IMR-90 (cell line): ENCODE data around the gene ADAMTSL5. TPM values are rescaled to one million over a fixed set of nuclear protein-coding genes. Genes with fewer than 3 reads are reported as not detected.

Experiments used
- ATAC-seq: fragments of 200-7000 bp; cut with Tn5 transposase; 2 replicates; pipeline ENCODE4 v1.9.1; 2020; ENCODE audit warnings: low read depth, mild to moderate bottlenecking, moderate library complexity
- BruUV-seq: library from RNA; stranded (reverse); fragments of 400-500 nt; replicated peaks from 2 replicates; lab custom pipeline; 2021; lab: Mats Ljungman, UMichigan
- CTCF ChIA-PET: fragments of 300-600 bp; formaldehyde crosslinking; extraction: SDS; loops from one replicate; lab custom pipeline; 2021; ENCODE audit warnings: antibody characterized with exemption; lab: Yijun Ruan, JAX
- POLR2A ChIA-PET: fragments of 300-600 bp; sonication (Branson Sonifier 250); formaldehyde crosslinking; loops from one replicate; lab custom pipeline; 2022; ENCODE audit warnings: antibody characterized with exemption; ENCODE audit not compliant: unreplicated experiment; lab: Charles Lee
- DNase-seq: peaks from one replicate; pipeline ENCODE4 v3.0.0; 2013
- H2AFZ ChIP-seq: replicated peaks from 2 replicates; pipeline ENCODE3; 2013; ENCODE audit warnings: low read length, mild to moderate bottlenecking; ENCODE audit not compliant: poor library complexity
- H2AK5ac ChIP-seq: 2 replicates; pipeline ENCODE4 v1.6.1; 2013; ENCODE audit warnings: low read depth, low read length, inconsistent platforms
- H2AK9ac ChIP-seq: replicated peaks from 2 replicates; pipeline ENCODE3; 2013; ENCODE audit warnings: mild to moderate bottlenecking, low read depth, low read length, moderate library complexity; ENCODE audit not compliant: poor library complexity
- H2BK120ac ChIP-seq: 2 replicates; pipeline ENCODE4 v1.6.1; 2013; ENCODE audit warnings: low read depth, low read length, inconsistent platforms
- H2BK15ac ChIP-seq: 3 replicates; pipeline ENCODE4 v1.6.1; 2013; ENCODE audit warnings: low read depth, low read length, inconsistent platforms
- H2BK20ac ChIP-seq: 2 replicates; pipeline ENCODE4 v1.6.1; 2013; ENCODE audit warnings: low read depth, mild to moderate bottlenecking, inconsistent platforms, low read length, moderate library complexity
- H2BK5ac ChIP-seq: 2 replicates; pipeline ENCODE4 v1.6.1; 2013; ENCODE audit warnings: mild to moderate bottlenecking, low read depth, low read length, inconsistent platforms; ENCODE audit not compliant: poor library complexity, severe bottlenecking
- H3K14ac ChIP-seq: replicated peaks from 2 replicates; pipeline ENCODE4 v1.6.1; 2013; ENCODE audit warnings: low read depth, low read length, inconsistent platforms
- H3K18ac ChIP-seq: 2 replicates; pipeline ENCODE4 v1.6.1; 2013; ENCODE audit warnings: low read depth, low read length, control low read depth
- H3K23ac ChIP-seq: 2 replicates; pipeline ENCODE4 v1.6.1; 2013; ENCODE audit warnings: low read depth, low read length, inconsistent platforms
- H3K27ac ChIP-seq: 2 replicates; pipeline ENCODE4 v1.5.1; 2013; ENCODE audit warnings: mild to moderate bottlenecking, control low read depth, low read length; ENCODE audit not compliant: insufficient read depth
- H3K27me3 ChIP-seq: 2 replicates; pipeline ENCODE4 v1.6.1; 2013; ENCODE audit warnings: low read length; ENCODE audit not compliant: control insufficient read depth, insufficient read depth
- H3K36me3 ChIP-seq: 2 replicates; pipeline ENCODE4 v1.6.1; 2013; ENCODE audit warnings: low read length, mixed read lengths; ENCODE audit not compliant: control insufficient read depth, insufficient read depth
- H3K4ac ChIP-seq: 2 replicates; pipeline ENCODE4 v1.6.1; 2013; ENCODE audit warnings: low read depth, low read length, inconsistent platforms
- H3K4me1 ChIP-seq: 2 replicates; pipeline ENCODE4 v1.6.1; 2013; ENCODE audit warnings: low read length, mixed read lengths; ENCODE audit not compliant: control insufficient read depth, insufficient read depth
- H3K4me2 ChIP-seq: 2 replicates; pipeline ENCODE4 v1.6.1; 2013; ENCODE audit warnings: low read depth, mild to moderate bottlenecking, control low read depth, low read length, moderate library complexity
- H3K4me3 ChIP-seq: 2 replicates; pipeline ENCODE4 v1.5.1; 2013; ENCODE audit warnings: low read depth, mild to moderate bottlenecking, control low read depth, low read length, moderate library complexity; ENCODE audit not compliant: insufficient read depth
- H3K56ac ChIP-seq: 2 replicates; pipeline ENCODE4 v1.6.1; 2013; ENCODE audit warnings: low read length, inconsistent platforms; ENCODE audit not compliant: insufficient read depth; ENCODE audit errors: extremely low read depth
- H3K79me1 ChIP-seq, 2 experiments: 2 replicates each; pipeline ENCODE4 v1.6.1; 2013; ENCODE audit warnings: low read length in 2 of 2, inconsistent platforms in 1 of 2, low read depth in 1 of 2
- H3K9ac ChIP-seq: 2 replicates; pipeline ENCODE4 v1.6.1; 2013; ENCODE audit warnings: low read depth, low read length, control low read depth
- H3K9me1 ChIP-seq: 2 replicates; pipeline ENCODE4 v1.6.1; 2013; ENCODE audit warnings: low read length, inconsistent platforms; ENCODE audit not compliant: insufficient read depth
- H3K9me3 ChIP-seq: 2 replicates; pipeline ENCODE4 v1.6.1; 2013; ENCODE audit warnings: low read length; ENCODE audit not compliant: control insufficient read depth, insufficient read depth
- H4K20me1 ChIP-seq: 2 replicates; pipeline ENCODE4 v1.6.1; 2013; ENCODE audit warnings: low read length, inconsistent platforms; ENCODE audit not compliant: insufficient read depth
- H4K5ac ChIP-seq: 2 replicates; pipeline ENCODE4 v1.6.1; 2013; ENCODE audit warnings: mild to moderate bottlenecking, low read depth, low read length, control low read depth
- H4K8ac ChIP-seq, 2 experiments: 2 replicates each; pipeline ENCODE4 v1.6.1; 2013; ENCODE audit warnings: low read depth in 2 of 2, low read length in 2 of 2, control low read depth in 1 of 2, inconsistent platforms in 1 of 2
- H4K91ac ChIP-seq: 2 replicates; pipeline ENCODE4 v1.6.1; 2013; ENCODE audit warnings: low read depth, low read length, inconsistent platforms; ENCODE audit not compliant: insufficient read depth
- CHD1 ChIP-seq: IDR thresholded peaks from 2 replicates; pipeline ENCODE4 v1.6.1; 2012; ENCODE audit warnings: low read depth, low read length, improper control_type of control experiment
- MAFK ChIP-seq: IDR thresholded peaks from 2 replicates; pipeline ENCODE4 v1.6.1; 2012; ENCODE audit warnings: low read depth, low read length, improper control_type of control experiment
- MAZ ChIP-seq: IDR thresholded peaks from 2 replicates; pipeline ENCODE4 v1.6.1; 2012; ENCODE audit warnings: low read depth, mild to moderate bottlenecking, low read length, improper control_type of control experiment, moderate library complexity, borderline replicate concordance
- MXI1 ChIP-seq: IDR thresholded peaks from 2 replicates; pipeline ENCODE4 v1.6.1; 2012; ENCODE audit warnings: low read depth, mild to moderate bottlenecking, low read length, moderate library complexity, borderline replicate concordance
- NFE2L2 ChIP-seq: fragments of 150-350 bp; IDR thresholded peaks from 2 replicates; pipeline ENCODE4 v1.6.1; 2016; ENCODE audit warnings: low read depth, mild to moderate bottlenecking, low read length
- RAD21 ChIP-seq: IDR thresholded peaks from 2 replicates; pipeline ENCODE4 v1.6.1; 2012; ENCODE audit warnings: low read length, improper control_type of control experiment
- RCOR1 ChIP-seq: IDR thresholded peaks from 2 replicates; pipeline ENCODE4 v1.6.1; 2012; ENCODE audit warnings: mild to moderate bottlenecking, low read length, improper control_type of control experiment; ENCODE audit not compliant: insufficient replicate concordance
- RFX5 ChIP-seq: IDR thresholded peaks from 2 replicates; pipeline ENCODE4 v1.8.0; 2012; ENCODE audit warnings: low read depth, mild to moderate bottlenecking, low read length, moderate library complexity
- SMC3 ChIP-seq: fragments of 150-350 bp; IDR thresholded peaks from 2 replicates; pipeline ENCODE4 v1.6.1; 2016; ENCODE audit warnings: low read depth, mild to moderate bottlenecking, antibody characterized with exemption, low read length, moderate library complexity
- WGBS, 2 experiments: methylation state at CpG; one replicate each; pipeline versions ENCODE4 v1.1.5 to v1.1.7; 2013; ENCODE audit warnings: missing lambda C conversion rate in 2 of 2; ENCODE audit not compliant: insufficient read length in 1 of 2; ENCODE audit errors: extremely low coverage in 2 of 2; 5-methylcytosine and 5-hydroxymethylcytosine counted together
- dilution Hi-C: fragments of 300-500 bp; cut with HindIII; formaldehyde crosslinking; loops from one replicate; pipeline ENCODE4 v1.14.3; 2018; ENCODE audit warnings: low sequenced_read_pairs; ENCODE audit not compliant: unreplicated experiment
- in situ Hi-C: fragments of 300-500 bp; cut with MboI; formaldehyde crosslinking; loops from 3 replicates; pipeline ENCODE4 v1.14.3; 2019; ENCODE audit warnings: low sequenced_read_pairs, inconsistent platforms, mixed read lengths
- intact Hi-C: fragments of 100-400 bp; cut with micrococcal nuclease; formaldehyde crosslinking; loops from 2 replicates; pipeline ENCODE4 v1.10.0; 2022
- polyA plus RNA-seq, 3 experiments: library from polyadenylated mRNA; depleted of rRNA; stranded (reverse); fragments of >200 nt; gene quantifications; 2 replicates each; pipeline ENCODE4 v1.2.3, GENCODE V29; 2012; ENCODE audit warnings: low replicate concordance in 1 of 3
- total RNA-seq: library from RNA; depleted of rRNA; stranded (reverse); fragments of >200 nt; gene quantifications from 2 replicates; pipeline ENCODE4 v1.2.3, GENCODE V29; 2012
- TF ChIP-seq, protein P1 (sequence below): fragments of 150-350 bp; IDR thresholded peaks from 2 replicates; pipeline ENCODE4 v1.6.1; 2016; ENCODE audit warnings: low read depth, mild to moderate bottlenecking, low read length, moderate library complexity, borderline replicate concordance

The ADAMTSL5 gene
- total and polyA plus RNA-seq, 2 of the 4 experiments (the other 2 are of a cell fraction): 0.90 to 10.8 TPM

DNA sequence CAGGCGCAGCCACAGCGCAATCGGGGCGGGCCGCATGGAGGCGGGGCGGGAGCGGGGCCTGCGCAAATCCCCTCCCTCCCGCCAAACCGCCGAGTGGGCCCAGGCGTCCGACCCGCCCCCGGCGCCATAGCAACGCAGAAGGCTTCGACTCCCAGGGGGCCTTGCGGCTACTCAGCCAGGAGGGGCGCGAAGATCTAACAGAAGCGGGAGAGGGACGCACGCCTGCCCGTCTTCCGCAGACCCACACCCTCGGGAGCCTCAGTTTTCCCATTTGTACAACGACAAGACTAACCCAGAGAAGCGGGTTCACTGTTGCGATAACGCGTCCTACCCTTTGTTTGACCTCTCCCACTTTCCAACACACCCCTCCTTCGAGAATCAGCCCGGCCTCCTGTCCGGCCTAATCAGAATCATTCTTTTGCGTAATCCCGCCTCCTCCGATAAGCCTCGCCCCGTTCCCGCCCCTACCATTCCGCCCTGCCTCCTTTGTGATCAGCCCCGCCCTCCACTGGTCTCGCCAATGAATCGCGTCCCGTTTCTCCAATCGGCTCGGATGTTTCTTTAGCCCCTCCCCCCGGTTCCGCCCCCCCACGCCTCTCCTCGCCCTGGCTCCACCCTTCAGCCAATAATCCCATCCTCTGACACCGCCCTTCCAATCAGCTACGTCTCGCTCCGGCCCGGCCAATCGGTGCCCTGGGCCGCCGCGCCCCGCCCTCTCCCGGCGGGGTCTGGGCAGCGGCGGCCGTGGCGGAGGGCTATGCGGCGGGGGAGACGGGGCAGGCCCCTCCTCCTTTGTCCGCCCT lies 22.3 kb downstream of the ADAMTSL5 start, which contains the start of gene PCSK4 (continued):
- TF ChIP-seq MAFK: no peak
- TF ChIP-seq MXI1: peak; percentile 73; the same call in 1 of the 2 replicates

DNA sequence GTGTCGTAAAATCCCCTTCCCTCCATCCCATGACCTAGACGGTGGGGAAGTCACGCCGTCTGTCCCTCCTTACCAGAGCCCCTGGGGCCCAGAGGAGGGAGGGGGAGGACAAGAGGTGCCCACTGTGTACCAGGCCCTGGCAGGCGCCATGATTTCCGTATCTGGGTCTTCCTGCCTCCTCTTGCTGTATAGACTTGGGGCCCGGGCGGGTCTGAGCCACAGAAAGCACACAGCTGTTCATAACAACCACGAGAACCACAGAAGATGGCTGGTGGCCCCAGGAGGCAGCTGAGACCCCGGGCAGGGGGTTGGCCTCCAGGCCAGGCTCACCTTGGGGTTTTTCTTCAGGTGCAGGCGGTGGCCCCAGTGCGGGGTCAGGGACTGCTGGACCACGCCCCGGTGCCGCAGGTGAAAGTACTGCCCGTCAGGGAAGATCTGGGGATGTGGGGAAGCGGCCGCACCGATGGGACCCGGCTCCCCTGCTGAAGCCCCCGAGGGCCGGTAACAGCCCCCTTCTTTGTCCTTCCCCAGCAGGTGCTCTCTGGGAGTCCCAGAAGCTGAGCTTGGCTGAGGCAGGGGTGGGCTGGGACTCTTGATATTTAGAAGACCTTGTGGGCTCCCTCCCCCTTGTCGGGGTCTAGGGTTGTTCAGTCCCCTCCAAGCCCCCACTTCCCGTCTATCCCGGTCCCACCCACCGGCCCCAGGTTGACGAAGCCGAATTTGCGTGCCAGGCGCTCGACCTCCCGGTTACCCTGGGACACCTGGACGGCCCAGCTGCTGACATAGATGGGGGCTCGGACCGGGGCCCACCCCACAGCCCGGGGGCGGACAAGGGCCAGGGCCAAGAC lies 23.1 kb downstream of the ADAMTSL5 start:
- Histone ChIP-seq H4K91ac (peak overlapping the region; percentile 43; the same call in 1 of the 2 replicates), H2BK15ac (no peak overlapping the region), H3K14ac (peak overlapping the region; percentile 73), H3K36me3 (no peaks in the 10 kb centered on the region), H2AFZ (peak overlapping the region; percentile 99), H2AK5ac (no peak overlapping the region; the same call in 1 of the 2 replicates), H2BK120ac (peak overlapping the region; percentile 60), H3K27ac (peak overlapping the region; percentile 68), H3K4me2 (peak overlapping the region; percentile 73), H2BK20ac (no peak overlapping the region), H3K56ac (no peak overlapping the region), H3K9ac (peak overlapping the region; percentile 66), H3K4ac (peak overlapping the region; percentile 77), H4K8ac (peak overlapping the region in 1 of 2 experiments; percentile 83; a peak in 2 of 4 replicates), H3K23ac (no peak overlapping the region), H3K9me3 (no peaks in the 10 kb centered on the region), H4K5ac (peak overlapping the region; percentile 12), H3K18ac (no peak overlapping the region), H3K79me1 (no peaks in the 10 kb centered on the region), H3K27me3 (peaks cover 10% of the 10 kb centered on the region; the same call in 1 of the 2 replicates), H4K20me1 (peaks cover 3% of the 10 kb centered on the region; the same call in 1 of the 2 replicates), H3K4me1 (peaks cover 9% of the 10 kb centered on the region), H2BK5ac (peak overlapping the region; percentile 47), H3K4me3 (peak overlapping the region; percentile 58), H2AK9ac (peak overlapping the region; percentile 93), H3K9me1 (no peaks in the 10 kb centered on the region)
- BruUV-seq: no TSS peak
- in situ Hi-C loops (no loop called here), dilution Hi-C loops (no loop called here), intact Hi-C loops (no loop called here)
- ChIA-PET POLR2A (no interaction called here), CTCF (no interaction called here)
- ATAC-seq (no peak), DNase-seq (no peak)
- WGBS, 2 experiments: 31% methylated on average over 13 of the region's 37 CpGs; no CpG with 5 or more reads in 1 of the 2 experiments
- TF ChIP-seq, protein P1, sequence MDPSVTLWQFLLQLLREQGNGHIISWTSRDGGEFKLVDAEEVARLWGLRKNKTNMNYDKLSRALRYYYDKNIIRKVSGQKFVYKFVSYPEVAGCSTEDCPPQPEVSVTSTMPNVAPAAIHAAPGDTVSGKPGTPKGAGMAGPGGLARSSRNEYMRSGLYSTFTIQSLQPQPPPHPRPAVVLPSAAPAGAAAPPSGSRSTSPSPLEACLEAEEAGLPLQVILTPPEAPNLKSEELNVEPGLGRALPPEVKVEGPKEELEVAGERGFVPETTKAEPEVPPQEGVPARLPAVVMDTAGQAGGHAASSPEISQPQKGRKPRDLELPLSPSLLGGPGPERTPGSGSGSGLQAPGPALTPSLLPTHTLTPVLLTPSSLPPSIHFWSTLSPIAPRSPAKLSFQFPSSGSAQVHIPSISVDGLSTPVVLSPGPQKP: no peak
- TF ChIP-seq RFX5 (no peak), MAZ (no peak), MAFK (no peak), RCOR1 (no peak), CHD1 (no peak), NFE2L2 (no peak), RAD21 (no peak), SMC3 (no peak)
